ENCODE results near the gene GPRIN2.
"Not testable (repeated sequence)": the region's sequence is repeated elsewhere in the genome, so short reads cannot be mapped to it uniquely, and the experiment has no call there.

Gene GPRIN2

GRCh38 chr10:46520941-46521340 is 35.5 kb downstream of the GPRIN2 start:
- no peak for DNase-seq (ENCODE audit: low read depth in 1 of 2, low spot score in 1 of 2)

GRCh38 chr10:46520381-46520780 is 36.1 kb downstream of the GPRIN2 start:
- DNase-seq (ENCODE audit: low read depth in 1 of 2, low spot score in 1 of 2): no peak

- DNase-seq (ENCODE audit: low read depth in 1 of 2, low spot score in 1 of 2): no peak
Observed at GRCh38 chr10:46518028-46518725, 38.3 kb downstream of the GPRIN2 start.

GRCh38 chr10:46517541-46517940 is 38.9 kb downstream of the GPRIN2 start:
- no peak for DNase-seq (ENCODE audit: low read depth in 1 of 2, low spot score in 1 of 2)

- no peak for DNase-seq (ENCODE audit: low read depth in 1 of 2, low spot score in 1 of 2)
Observed at GRCh38 chr10:46516660-46517416, 39.6 kb downstream of the GPRIN2 start.

GRCh38 chr10:46515793-46516192 is 40.7 kb downstream of the GPRIN2 start:
- no peak for DNase-seq (ENCODE audit: low read depth in 1 of 2, low spot score in 1 of 2)

- DNase-seq (ENCODE audit: low read depth in 1 of 2, low spot score in 1 of 2): no peak
Observed at GRCh38 chr10:46515366-46515765, 41.1 kb downstream of the GPRIN2 start.

GRCh38 chr10:46514899-46515298 is 41.6 kb downstream of the GPRIN2 start:
- no peak for DNase-seq (ENCODE audit: low read depth in 1 of 2, low spot score in 1 of 2)

- no peak for DNase-seq (ENCODE audit: low read depth in 1 of 2, low spot score in 1 of 2)
Observed at GRCh38 chr10:46514431-46514861, 42.0 kb downstream of the GPRIN2 start.

- not testable (repeated sequence) for DNase-seq (ENCODE audit: low read depth in 1 of 2, low spot score in 1 of 2)
Observed at GRCh38 chr10:46513333-46513732, 43.1 kb downstream of the GPRIN2 start.

GRCh38 chr10:46512725-46513124 is 43.7 kb downstream of the GPRIN2 start:
- not testable (repeated sequence) for DNase-seq (ENCODE audit: low read depth in 1 of 2, low spot score in 1 of 2)

GRCh38 chr10:46512002-46512401 is 44.5 kb downstream of the GPRIN2 start:
- not testable (repeated sequence) for DNase-seq (ENCODE audit: low read depth in 1 of 2, low spot score in 1 of 2)

Data from activated CD4-positive, alpha-beta T cell treated with anti-CD3 and anti-CD28 coated beads, Interleukin-2, amount 50 U/mL, for 24 hours (primary cell).